GM12875 (cell line): ENCODE measurements around the gene PTPRG.

Experiments used
- H3K4me3 ChIP-seq: one replicate; pipeline ENCODE4 v1.5.1; 2011; ENCODE audit warnings: low read depth, low read length, control low read depth
- TF ChIP-seq, protein P1 (sequence below): IDR thresholded peaks from 2 replicates; pipeline ENCODE4 v1.5.1; 2011; ENCODE audit warnings: low read depth, mild to moderate bottlenecking, control low read depth, inconsistent platforms, low read length, moderate library complexity, borderline replicate concordance; ENCODE audit not compliant: insufficient read depth

The PTPRG gene

DNA sequence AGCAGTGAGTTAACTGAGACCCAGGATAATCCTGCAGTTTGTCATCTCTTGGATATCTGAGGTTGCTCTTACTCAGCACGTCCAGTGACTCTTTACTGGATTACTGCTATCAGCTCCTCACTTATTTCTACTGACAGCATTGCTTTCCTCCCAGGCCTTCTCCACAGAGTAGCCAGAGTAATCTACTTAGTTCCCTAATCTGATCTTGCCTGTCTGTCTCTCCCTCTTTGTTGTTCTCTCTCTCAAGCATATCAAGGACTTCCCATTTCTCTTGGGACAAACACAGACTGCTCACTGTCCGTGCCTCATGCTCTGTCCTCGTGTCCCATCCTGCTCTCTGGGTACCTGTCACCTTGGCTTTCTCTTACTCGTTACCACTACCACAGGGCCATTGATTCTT lies 435.7 kb downstream of the PTPRG start:
- H3K4me3 ChIP-seq = no peak overlapping the region
- TF ChIP-seq, protein P1, sequence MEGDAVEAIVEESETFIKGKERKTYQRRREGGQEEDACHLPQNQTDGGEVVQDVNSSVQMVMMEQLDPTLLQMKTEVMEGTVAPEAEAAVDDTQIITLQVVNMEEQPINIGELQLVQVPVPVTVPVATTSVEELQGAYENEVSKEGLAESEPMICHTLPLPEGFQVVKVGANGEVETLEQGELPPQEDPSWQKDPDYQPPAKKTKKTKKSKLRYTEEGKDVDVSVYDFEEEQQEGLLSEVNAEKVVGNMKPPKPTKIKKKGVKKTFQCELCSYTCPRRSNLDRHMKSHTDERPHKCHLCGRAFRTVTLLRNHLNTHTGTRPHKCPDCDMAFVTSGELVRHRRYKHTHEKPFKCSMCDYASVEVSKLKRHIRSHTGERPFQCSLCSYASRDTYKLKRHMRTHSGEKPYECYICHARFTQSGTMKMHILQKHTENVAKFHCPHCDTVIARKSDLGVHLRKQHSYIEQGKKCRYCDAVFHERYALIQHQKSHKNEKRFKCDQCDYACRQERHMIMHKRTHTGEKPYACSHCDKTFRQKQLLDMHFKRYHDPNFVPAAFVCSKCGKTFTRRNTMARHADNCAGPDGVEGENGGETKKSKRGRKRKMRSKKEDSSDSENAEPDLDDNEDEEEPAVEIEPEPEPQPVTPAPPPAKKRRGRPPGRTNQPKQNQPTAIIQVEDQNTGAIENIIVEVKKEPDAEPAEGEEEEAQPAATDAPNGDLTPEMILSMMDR = no peak

DNA sequence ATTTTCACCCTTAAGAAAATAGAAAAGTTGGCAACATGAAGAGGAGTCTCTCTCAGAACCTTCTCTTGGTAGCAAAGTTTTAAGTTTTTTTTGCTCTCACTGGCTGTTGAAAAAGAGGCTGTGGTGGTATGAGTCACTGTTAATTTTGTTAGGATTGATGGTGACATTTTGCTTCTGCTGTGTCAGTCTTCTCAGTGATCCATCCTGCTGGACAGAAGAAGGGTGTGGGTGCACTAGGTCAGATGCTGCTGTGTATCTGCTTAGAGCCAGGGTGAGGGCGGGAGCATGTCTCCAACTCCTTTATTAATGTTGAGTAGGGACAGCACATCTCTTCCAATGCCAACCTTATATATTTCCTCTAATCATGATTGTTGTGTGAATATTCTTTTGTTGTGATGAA lies 442.5 kb downstream of the PTPRG start:
- no peak overlapping the region for H3K4me3 ChIP-seq
- TF ChIP-seq, protein P1 = no peak

DNA sequence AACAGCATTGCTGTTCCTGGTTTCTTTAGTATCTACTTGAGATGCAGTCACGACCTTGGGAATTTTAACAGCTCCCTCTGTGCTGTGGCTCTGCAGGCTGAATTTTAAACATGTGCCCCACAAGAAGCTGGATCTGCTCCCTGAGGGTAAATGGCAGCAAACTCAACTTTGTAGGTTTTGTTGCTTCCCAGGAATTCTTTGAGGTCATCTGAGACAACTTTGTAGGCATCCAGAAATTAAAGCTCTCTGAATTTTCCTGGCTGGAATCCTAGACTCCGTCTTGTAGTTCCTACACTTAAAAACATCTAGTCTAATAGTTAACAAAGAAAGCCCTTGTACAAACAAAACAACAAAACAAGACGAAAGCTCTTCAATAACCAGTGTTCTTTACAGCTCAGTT lies 445.7 kb downstream of the PTPRG start:
- H3K4me3 ChIP-seq = no peak overlapping the region
- TF ChIP-seq, protein P1 = no peak

DNA sequence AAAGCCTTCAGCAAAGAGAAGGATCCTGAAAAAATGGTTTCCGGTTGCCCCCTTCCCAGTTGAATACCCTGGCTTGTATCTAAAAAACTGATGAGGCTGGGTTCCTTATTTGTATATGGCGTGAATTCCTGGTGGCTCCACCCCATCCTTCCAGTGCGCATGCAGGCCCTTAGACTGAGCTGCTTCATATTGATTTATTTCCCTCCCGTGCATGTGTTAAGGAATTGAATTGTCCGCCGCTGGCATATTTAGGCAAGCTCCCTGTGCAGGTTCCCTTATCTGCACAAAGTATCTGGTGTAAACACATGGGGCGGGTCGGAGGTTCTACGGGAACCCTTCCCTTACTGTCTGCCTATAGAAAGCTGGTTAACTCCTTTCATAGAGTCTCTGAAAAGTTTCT lies 449.6 kb downstream of the PTPRG start:
- TF ChIP-seq, protein P1 = no peak
- H3K4me3 ChIP-seq = no peak overlapping the region

DNA sequence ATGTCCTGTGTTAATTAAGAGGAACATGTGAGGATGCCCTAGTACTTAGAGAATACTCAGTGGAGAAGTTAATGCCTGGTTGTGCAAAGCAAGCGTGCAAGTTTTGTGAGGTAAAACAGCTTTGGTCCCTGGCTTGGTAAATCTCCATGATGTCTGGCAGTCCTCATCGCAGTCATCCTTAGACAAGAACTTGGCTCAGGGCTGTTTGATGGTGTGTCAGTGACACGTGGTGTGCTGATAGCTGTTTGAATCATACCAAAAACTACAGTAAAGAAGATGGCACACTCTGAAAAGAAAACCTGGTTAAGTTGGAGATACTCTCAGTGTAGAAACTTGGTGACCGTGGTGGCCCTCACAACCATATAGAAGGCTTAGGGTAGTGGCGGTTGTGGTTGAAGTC lies 450.3 kb downstream of the PTPRG start:
- TF ChIP-seq, protein P1 = no peak
- H3K4me3 ChIP-seq = no peak overlapping the region

DNA sequence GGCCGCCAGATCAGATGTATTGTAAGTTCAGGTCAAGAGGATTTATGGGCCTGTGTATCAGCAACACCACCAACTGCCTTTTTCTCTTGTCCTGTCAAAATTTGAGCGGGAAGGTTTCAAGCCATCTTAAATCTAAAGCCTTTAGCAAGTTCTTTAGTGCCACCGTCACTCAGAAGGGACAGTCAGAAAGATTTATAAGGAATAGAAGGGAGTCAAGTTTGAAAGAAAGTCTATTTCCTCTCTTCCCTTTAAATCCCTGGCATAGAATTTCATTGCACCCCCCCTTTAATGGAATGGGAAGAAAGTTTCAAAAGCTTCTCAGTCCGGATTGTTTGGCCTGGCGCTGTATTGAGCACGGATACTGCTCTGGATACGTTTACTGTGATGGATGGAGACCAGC lies 452.6 kb downstream of the PTPRG start:
- no peak overlapping the region for H3K4me3 ChIP-seq
- TF ChIP-seq, protein P1 = no peak

DNA sequence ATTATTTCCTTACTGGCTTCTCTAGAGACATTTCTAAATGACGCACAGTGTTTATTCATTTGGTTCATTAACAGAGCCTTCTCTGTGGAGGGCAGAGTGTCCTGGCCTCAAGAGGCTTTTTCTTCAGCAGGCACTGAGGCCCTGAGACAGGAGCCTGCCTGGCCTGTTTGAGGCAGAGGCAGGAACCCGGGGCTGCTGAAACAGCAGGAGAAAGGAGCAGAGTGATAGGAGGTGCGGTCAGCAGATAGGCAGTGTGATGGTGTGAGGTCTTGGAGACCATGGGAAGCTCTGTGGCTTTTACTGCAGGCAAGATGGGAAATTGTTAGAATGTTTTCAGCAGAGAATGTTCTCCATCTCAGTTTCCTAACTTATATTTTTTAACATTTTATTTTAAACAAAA lies 453.7 kb downstream of the PTPRG start:
- TF ChIP-seq, protein P1 = no peak
- no peak overlapping the region for H3K4me3 ChIP-seq
